DMS 273 (cell line): ENCODE measurements around the gene LRCH4.
A peak's percentile ranks its signal among the peaks of the same experiment; 100 is the strongest.
"Not testable (repeated sequence)": the region's sequence is repeated elsewhere in the genome, so short reads cannot be mapped to it uniquely, and the experiment has no call there.

Experiments
- DNase-seq: peaks from one replicate; lab custom pipeline; 2025; ENCODE audit not compliant: unreplicated experiment; lab: John Stamatoyannopoulos, UW

LRCH4 gene

DNA sequence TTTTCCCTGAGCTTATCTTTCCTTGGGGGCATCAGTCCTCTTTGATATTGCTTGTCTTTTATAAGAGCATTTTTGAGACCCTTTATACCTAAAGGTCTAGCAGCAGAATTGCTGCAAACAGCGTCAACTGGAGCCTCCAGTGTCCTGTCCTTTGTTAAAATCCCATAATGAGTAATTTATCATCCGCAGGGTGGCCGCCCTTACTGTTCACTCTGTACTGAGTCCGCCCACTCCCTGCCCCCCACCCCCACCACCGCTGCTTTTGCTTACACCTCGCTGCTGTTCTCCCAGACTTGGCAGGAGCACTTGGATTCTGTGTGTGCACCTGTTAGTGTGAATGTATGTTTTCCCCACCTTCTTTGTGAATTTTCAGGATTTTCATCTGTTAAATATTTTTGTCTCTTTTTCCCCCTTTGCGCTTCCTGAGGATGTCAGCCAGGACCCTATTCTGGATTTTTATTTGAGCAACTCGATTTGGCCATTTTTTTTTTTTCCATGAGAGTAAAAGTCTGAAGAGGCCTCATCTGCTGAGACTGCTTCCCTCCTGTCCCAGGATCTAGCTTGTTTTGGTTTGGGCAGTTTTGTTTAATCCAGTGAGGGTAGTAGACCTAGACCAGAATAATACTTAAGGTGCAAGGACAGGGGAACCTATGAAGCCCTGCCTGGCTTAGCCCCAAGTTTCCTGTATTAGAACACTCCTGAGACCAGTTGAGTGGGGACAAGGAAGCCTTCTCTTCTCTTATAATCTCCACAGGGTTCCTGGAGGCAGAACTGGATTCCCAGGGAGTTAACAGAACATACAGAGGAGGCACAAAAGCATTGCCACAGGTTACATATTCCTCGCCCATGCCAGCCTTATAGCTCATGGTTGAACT lies 38.8 kb downstream of the LRCH4 start:
- no peak for DNase-seq

DNA sequence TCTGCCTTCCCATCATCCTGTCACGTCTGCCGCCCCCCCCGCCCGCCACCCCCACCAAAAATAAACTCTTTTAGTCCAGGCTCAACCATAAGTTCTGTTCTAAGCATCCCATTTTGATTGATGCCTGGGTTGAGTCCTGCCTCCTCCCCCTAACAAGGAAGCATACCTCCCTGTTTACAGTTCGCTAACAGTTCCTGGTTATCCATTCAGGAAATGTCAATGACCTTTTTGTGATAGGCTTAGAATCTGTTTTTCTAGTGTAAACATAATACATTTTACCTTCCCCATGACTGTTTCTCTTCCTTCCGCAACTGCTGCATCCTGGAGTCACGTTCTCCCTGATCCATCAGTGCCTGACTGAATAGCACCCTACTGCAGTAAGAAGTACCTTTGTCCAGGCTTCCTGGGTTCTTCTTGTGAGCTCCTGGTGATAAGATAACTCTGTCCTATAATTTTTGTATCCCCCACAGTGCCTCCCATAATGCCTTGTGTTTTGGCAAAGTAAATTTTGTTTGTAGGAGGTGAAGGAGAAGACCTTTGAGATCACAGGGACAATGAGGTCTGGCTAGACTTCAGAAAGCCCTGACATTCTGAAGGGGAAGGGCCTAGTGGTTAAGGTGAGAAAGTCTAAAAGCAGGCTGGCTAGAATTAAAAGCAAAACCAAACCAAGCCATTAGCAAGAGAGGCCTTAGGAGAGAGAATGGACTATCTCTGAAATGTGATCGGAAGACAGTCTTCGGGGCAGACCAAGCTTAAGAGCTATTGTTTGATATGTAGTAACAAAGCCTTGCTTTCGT lies 39.6 kb downstream of the LRCH4 start:
- DNase-seq: no peak

DNA sequence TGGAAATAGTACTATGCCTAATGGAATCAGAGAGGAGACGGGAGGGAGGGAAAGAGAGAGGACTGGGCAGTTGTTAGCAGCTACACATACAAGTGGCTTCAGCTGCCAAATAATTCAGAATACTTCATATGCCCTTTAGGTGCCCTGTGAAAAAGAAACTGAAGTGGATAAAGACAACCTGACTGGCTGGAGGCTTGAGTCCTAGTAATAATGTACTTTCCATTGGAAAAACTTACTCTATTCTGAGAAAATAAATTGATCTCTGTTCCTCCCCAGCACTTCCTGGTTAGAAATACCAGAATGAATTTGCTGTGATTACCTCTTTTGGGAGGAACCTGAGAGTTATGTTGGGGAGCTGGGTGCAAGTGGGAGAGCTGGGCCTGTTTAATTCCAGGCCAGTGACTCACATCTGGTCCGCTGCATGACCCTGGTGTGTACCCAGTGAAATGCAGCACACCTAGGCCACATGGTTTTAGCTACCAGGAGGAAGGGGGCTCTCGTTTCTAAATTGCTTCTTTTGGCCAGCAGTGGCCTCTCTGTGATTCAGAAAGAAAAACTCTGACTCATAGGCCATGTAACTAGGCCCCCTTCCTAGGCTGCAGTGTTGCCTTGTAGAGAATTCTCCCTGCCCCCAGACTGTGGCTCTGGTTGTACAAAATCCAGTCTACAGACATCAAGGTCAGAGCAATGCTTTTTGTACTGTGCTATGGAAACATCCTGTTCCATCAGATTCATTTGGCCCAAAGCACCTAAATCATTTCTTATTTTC lies 40.4 kb downstream of the LRCH4 start:
- peak; percentile 68 for DNase-seq

DNA sequence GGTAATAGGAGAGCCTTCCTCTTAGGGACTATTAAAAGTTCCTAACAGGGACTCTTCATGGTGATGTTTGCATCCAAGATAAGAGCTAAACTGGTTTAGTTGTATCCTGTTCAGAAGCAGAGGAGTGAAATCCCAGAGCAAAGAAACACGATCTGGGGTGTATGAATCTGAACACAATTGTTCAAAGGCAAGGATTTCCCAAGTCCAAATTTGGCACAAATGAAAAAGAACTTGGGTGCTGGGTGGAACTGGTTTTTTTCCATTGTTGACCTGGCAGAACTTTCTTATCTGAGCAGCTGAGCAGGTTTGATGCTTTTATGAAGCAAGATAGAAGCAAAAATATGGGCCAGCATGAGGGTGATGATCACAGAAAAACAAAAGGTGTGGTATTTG lies 41.0 kb downstream of the LRCH4 start:
- no peak for DNase-seq

DNA sequence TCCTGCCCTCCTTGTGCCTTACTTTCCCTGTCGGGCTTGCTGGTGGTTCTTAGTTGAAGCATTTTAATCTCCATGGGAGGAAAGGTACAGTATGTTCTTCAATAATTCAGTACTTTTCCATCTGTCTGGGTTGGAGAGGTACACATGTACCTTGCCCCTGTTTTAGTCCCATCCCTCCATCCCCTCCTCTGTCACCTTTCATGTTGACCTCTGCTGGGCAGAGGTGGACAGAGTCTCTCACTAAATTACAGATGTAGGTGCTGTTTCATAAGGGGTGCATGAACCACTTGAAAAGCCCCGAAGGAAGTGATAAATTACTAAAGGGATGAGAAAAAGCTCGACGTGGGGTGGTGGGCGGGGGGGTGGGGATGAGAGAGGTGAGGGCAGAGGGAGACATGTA lies 41.5 kb downstream of the LRCH4 start:
- DNase-seq: no peak

DNA sequence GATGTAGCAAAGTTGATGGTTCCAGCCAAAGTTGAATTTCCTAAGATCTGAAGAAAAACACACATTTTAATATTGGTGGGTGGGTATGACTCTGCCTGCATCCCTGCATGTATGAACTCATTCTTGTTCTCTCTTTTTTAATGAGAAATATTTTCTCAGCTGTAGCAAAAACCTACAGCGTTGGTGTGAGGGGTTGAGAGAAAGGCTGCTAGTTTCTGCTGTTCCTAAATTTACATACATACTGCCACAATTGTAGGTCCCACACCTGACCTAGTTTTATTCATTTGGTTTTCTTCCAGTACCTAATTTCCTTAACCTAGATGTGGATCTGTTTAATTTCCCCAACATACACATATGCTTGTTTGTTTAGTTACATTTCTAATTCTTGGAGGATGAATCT lies 42.3 kb downstream of the LRCH4 start:
- no peak for DNase-seq

DNA sequence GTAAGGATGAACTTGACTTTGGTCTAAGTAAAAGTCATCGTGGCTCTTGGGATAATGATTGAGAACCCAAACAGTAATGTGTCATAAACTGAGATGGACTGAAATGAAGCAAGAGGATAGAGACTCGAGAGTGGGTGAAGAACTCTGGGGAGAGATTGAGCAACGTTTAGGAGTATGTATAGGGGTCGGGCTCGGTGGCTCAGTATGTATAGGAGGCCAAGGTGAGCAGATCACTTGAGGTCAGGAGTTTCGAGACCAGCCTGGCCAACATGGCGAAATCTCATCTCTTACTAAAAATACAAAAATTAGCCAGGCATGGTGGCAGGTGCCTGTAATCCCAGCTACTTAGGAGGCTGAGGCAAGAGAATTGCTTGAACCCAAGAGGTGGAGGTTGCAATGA lies 44.6 kb downstream of the LRCH4 start:
- DNase-seq: not testable (repeated sequence)

DNA sequence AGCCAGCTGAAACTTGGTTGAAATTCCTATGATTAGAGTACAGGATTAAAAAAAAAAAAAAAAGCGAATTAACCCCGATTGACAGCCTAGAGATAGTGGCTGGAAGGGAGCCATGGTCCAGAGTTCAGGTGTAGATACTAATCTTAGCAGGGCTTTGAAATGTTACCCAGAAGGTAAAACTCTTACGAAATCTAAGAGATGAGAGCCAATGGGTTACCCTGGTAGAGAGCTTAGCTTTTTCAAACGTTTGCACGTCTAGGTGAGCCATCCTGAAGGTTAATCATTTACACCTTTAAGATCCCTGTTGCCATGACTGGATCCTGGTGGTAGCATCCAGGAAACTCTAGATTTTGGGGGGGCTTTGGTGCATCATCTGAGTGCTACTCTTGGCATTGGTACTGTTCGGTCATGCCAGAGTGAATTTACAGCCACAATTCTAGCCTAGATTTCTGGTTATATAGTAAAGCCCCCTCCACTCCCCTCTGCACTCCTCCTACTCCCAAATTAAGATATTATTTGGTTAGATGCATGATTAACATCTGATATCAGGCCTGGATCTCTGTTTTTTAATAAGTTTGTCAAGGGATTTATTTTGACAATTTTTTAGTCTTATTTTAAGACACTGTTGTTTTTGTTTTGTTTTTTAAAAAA lies 45.7 kb downstream of the LRCH4 start:
- DNase-seq: no peak

DNA sequence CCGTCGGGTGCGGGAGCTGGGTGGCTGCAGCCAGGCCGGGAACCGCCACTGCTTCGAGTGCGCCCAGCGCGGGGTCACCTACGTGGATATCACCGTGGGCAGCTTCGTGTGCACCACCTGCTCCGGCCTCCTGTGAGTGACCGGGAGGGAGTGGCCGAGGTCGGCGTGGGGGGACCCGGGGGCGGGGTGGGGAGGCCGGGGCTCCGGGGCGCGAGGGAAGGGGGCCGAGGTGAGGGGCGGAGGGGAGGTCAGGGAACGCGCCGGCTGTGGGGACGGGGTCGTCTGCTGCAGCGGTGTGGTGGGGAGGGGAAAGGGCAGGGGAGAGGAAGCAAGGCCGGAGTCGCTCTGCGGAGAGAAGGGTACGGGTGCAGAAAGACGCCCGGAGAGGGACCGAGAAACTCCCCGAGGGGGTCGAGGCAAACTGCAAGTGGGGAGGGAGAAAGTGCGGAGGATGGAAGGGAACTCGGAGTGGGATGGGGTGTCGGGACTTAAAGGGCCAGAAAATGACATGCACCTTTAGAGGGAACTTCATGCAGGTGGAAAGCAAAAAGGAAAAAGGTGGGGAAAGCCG lies 46.4 kb downstream of the LRCH4 start:
- DNase-seq: peak; percentile 48

DNA sequence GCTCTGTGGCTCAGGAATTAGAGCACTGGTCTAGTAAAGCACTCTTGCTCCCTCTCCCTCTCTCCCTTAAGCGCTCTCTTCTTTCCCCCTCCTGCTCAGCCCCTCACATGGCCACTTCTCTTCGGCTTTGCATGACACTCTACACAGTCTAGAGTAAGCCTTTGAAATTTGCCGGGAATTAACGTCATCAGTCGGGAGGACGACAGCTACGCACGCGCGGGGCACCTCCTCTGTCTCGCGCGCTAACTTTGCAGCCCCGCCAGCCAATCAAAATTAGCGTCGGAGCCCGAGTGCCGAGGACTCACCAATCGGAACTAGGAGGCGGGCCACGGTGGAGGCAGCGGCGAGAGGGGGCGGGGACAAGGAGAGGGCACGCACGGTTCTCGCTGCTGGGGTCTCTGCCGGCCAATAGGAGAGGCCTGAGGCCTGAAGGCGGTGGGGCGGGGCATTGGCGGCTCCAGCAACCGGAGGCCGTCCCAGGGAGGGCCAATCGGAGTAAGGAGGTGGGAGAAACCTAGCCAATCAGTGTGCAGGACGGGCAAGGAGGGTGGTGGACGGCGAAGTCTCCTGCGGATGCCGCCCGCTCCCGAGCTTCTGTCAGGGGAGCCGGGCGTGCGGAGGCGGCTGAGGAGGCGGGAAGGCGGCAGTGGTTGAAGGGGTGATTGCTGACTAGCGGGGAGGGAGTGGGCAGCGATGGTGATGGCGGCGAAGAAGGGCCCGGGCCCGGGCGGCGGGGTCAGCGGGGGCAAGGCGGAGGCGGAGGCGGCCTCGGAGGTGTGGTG lies 47.1 kb downstream of the LRCH4 start, which contains the start of gene AGFG2:
Gene AGFG2, plus strand, starts transcription at position 550 of the 782 bp plus-strand sequence. Its CDS starts 144 bp downstream, at position 694.
- peak; percentile 100 for DNase-seq

DNA sequence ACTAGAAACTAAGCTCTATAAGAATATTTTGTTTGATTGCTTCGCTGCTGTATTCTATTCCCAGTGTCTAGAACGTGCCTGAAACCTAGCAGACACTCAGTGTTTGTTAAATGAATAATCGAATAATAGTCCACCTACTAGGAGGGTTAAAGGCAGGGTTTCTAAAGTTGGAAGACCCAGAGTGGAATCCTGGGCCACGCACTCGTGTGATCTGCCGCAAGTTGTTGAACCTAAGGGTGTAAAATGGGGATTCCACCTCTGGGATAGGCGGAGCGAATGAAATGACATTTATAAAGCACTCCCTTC lies 47.6 kb downstream of the LRCH4 start:
- DNase-seq: no peak

DNA sequence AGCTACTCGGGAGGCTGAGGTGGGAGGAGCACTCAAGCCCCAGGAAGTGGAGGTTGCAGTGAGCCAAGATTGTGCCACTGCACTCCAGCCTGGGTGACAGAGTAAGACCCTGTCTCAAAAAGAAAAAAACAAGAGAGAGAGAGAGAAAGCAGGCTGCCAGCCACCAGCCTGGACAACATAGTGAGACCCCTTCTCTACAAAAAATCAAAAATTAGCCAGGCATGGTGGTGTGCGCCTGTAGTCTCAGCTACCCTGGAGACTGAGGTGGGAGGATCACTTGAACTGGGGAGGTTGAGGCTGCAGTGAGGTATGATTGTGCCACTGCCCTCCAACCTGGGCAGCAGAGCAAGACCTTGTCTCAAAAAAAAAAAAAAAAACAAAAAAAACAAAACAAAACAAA lies 49.2 kb downstream of the LRCH4 start:
- DNase-seq: not testable (repeated sequence)

DNA sequence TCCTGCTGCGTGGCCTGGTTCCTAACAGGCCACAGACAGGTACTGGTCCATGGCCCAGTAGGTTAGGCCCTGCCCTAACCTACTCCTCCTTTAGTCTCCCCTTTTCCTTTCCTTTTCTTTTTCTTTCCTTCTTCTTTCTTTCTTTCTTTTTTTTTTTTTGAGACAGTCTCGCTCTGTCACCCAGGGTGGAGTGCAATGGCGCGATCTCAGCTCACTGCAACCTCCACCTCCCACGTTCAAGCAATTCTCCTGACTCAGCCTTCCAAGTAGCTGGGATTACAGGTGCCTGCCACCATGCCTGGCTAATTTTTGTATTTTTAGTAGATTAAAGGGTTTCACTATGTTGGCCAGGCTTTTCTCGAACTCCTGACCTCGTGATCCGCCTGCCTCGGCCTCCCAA lies 49.9 kb downstream of the LRCH4 start:
- not testable (repeated sequence) for DNase-seq

DNA sequence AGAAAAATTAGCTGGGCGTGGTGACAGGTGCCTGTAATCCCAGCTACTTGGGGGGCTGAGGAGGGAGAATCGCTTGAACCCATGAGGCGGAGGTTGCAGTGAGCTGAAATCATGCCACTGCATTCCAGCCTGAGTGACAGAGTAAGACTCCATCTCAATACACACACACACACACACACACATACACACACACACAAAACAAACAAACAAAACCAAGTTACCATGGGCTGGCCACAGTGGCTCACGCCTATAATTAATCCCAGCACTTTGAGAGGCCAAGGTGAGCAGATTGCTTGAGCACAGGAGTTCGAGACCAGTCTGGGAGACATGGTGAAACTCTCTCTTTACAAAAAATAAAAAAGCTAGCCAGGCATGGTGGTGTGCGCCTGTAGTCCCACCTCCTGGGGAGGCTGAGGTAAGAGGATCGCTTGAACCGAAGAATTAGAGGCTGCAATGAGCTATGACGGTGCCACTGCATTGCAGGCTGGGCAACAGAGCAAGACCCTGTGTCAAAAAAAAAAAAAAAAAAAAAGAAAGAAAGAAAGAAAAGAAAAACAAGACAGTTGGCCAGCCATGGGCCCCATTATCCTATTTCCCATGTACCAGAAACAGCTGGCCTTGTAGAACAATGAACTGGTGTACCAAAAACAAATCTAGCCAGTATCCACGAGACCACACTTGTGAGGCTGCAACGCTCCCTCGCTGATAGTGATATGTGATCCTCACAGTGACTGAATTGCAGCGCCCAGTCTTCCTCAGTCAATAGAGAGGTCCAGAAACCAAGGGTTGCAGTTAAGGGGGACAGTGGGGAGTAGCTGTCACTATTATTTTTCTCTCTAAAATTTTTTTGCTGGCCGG lies 53.5 kb downstream of the LRCH4 start:
- no peak for DNase-seq

DNA sequence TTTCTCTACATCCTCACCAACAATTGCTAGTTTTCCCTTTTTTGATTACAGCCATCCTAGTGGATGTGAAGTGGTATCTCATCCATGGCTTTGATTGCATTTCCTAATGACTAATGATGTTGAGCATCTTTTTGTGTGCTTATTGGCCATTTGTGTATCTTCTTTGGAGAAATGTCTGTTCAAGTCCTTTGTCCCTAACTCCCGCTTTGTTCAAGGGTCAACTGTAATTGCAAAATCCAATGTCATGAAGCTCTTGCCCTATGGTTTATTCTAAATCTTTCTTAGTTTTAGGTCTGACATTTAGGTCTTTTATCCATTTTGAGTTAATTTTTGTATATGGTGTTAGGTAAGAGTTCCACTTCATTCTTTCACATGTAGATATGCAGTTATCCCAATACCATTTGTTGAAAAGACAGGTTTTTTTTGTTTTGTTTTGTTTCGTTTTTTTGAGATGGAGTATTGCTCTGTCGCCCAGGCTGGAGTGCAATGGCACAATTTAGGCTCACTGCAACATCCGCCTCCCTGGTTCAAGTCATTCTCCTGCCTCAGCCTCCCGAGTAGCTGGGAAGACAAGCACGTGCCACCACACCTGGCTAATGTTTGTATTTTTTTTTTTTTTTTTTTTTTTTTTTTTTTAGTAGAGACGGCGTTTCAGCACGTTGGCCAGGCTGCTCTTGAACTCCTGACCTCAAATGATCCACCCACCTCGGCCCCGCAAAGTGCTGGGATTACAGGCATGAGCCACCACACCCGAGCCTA lies 57.6 kb downstream of the LRCH4 start:
- DNase-seq: not testable (repeated sequence)
